K562 (cell line): ENCODE data around the gene ESR2. TPM values are rescaled to one million over a fixed set of nuclear protein-coding genes. Genes with fewer than 3 reads are reported as not detected.

Experiments
- ATAC-seq: fragments of 200-7000 bp; cut with Tn5 transposase; 3 replicates; pipeline ENCODE4 v1.9.1; 2020; ENCODE audit warnings: moderate library complexity
- BruUV-seq: library from RNA; stranded (reverse); fragments of 400-500 nt; replicated peaks from 2 replicates; lab custom pipeline; 2021; lab: Mats Ljungman, UMichigan
- CTCF ChIA-PET: fragments of 300-600 bp; formaldehyde crosslinking; extraction: SDS; loops from one replicate; lab custom pipeline; 2021; ENCODE audit warnings: low intra/inter-chr PET ratio; lab: Yijun Ruan, JAX
- POLR2A ChIA-PET: fragments of 300-600, 350-650 bp; sonication (Branson Sonifier 250); formaldehyde crosslinking; extraction: SDS; loops from one replicate; lab custom pipeline; 2021; ENCODE audit warnings: antibody characterized with exemption, inconsistent platforms; lab: Yijun Ruan, JAX
- DNase-seq, 4 experiments: peaks; one replicate each; pipeline versions ENCODE4 v3.0.0 to v3.0.0-alpha.2; 2011 to 2018; ENCODE audit warnings: low spot score in 3 of 4, mixed read lengths in 3 of 4; ENCODE audit errors: extremely low read depth in 1 of 4
- FAIRE-seq: peaks from 2 replicates; lab custom pipeline; 2011; peaks lifted over from hg19 to GRCh38; lab: Jason Lieb, UNC
- H2AFZ ChIP-seq: 2 replicates; pipeline ENCODE4 v1.6.0; 2011; ENCODE audit warnings: low read depth, low read length, control low read depth, inconsistent platforms
- H3K27ac ChIP-seq: fragments of 200-600 bp; 3 replicates; pipeline ENCODE4 v1.8.0; 2011; ENCODE audit warnings: low read depth, mild to moderate bottlenecking, control low read depth, inconsistent platforms, low read length, moderate library complexity, mixed read lengths; ENCODE audit errors: extremely low read depth
- H3K27me3 ChIP-seq, 2 experiments: fragments of 300-600 bp in 1 of 2; 2 replicates in 1 of 2; 3 replicates in 1 of 2; pipeline versions ENCODE4 v1.6.0 to v1.8.0; 2011; ENCODE audit warnings: inconsistent platforms in 2 of 2, low read length in 2 of 2, mild to moderate bottlenecking in 1 of 2, mixed read lengths in 1 of 2, moderate library complexity in 1 of 2; ENCODE audit not compliant: control insufficient read depth in 2 of 2, insufficient read depth in 2 of 2
- H3K36me3 ChIP-seq: fragments of 300-600 bp; 3 replicates; pipeline ENCODE4 v1.8.0; 2011; ENCODE audit warnings: mild to moderate bottlenecking, low read length, inconsistent platforms; ENCODE audit not compliant: control insufficient read depth, insufficient read depth
- H3K4me1 ChIP-seq, 2 experiments: fragments of 200-600 bp in 1 of 2; replicated peaks in 1 of 2; 2 replicates in 1 of 2; 3 replicates in 1 of 2; pipeline versions ENCODE4 v1.5.1 to v1.8.0; 2011; ENCODE audit warnings: inconsistent platforms in 2 of 2, low read length in 2 of 2, mild to moderate bottlenecking in 1 of 2, mixed read lengths in 1 of 2, moderate library complexity in 1 of 2; ENCODE audit not compliant: control insufficient read depth in 2 of 2, insufficient read depth in 2 of 2
- H3K4me2 ChIP-seq: 2 replicates; pipeline ENCODE4 v1.6.1; 2011; ENCODE audit warnings: low read length, control low read depth, inconsistent platforms, mixed read lengths; ENCODE audit not compliant: insufficient read depth
- H3K4me3 ChIP-seq: fragments of 200-600 bp; sonication (generic), shearing (Covaris generic); 2 replicates; pipeline ENCODE4 v1.5.1; 2016; ENCODE audit warnings: control low read depth, inconsistent platforms
- H3K79me2 ChIP-seq: fragments of 200-600 bp; 3 replicates; pipeline ENCODE4 v1.8.0; 2011; ENCODE audit warnings: low read length, inconsistent platforms; ENCODE audit not compliant: control insufficient read depth, insufficient read depth
- H3K9ac ChIP-seq, 2 experiments: 2 replicates each; pipeline versions ENCODE4 v1.6.0 to v1.6.1; 2011; ENCODE audit warnings: low read depth in 2 of 2, low read length in 2 of 2, control low read depth in 1 of 2, inconsistent platforms in 1 of 2, mild to moderate bottlenecking in 1 of 2, mixed read lengths in 1 of 2; ENCODE audit not compliant: insufficient read depth in 1 of 2
- H3K9me1 ChIP-seq: one replicate; pipeline ENCODE4 v1.6.0; 2011; ENCODE audit warnings: inconsistent platforms, mild to moderate bottlenecking, low read length, moderate library complexity; ENCODE audit not compliant: control insufficient read depth, insufficient read depth
- H3K9me3 ChIP-seq: replicated peaks from 2 replicates; pipeline ENCODE4 v1.5.1; 2011; ENCODE audit warnings: low read depth, low read length, inconsistent platforms; ENCODE audit not compliant: control insufficient read depth, insufficient read depth
- H4K20me1 ChIP-seq: replicated peaks from 2 replicates; pipeline ENCODE4 v1.6.1; 2011; ENCODE audit warnings: low read length, inconsistent platforms, mixed read lengths; ENCODE audit not compliant: control insufficient read depth, insufficient read depth
- ATF7 ChIP-seq: fragments of 450-650 bp; IDR thresholded peaks from 2 replicates; pipeline ENCODE4 v1.7.1; 2014; ENCODE audit warnings: mild to moderate bottlenecking, moderate library complexity
- CBFA2T2 ChIP-seq: fragments of 450-650 bp; conservative IDR thresholded peaks from 2 replicates; pipeline ENCODE4 v1.6.1; 2017; ENCODE audit warnings: mild to moderate bottlenecking
- EZH2 ChIP-seq: IDR thresholded peaks from 2 replicates; pipeline ENCODE4 v1.6.1; 2012; ENCODE audit warnings: low read depth, mild to moderate bottlenecking, inconsistent platforms, low read length, borderline replicate concordance
- JUND ChIP-seq, 2 experiments: IDR thresholded peaks; 2 replicates in 1 of 2; 3 replicates in 1 of 2; pipeline ENCODE4 v1.6.1; 2011; ENCODE audit warnings: borderline replicate concordance in 2 of 2, low read depth in 2 of 2, low read length in 2 of 2, improper control_type of control experiment in 1 of 2, missing biosample characterization in 1 of 2, missing genetic modification characterization in 1 of 2, missing genetic modification reagents in 1 of 2
- MCM7 ChIP-seq, 2 experiments: fragments of 450-650 bp; IDR thresholded peaks; 2 replicates each; pipeline ENCODE4 v1.6.1; 2016 to 2018
- MNT ChIP-seq, 2 experiments: fragments of 450-650 bp; conservative IDR thresholded peaks; 2 replicates each; pipeline ENCODE4 v1.6.1; 2017; ENCODE audit warnings: mild to moderate bottlenecking in 2 of 2, moderate library complexity in 2 of 2
- POLR2A ChIP-seq: fragments of 450-650 bp; conservative IDR thresholded peaks from 2 replicates; pipeline ENCODE4 v1.6.1; 2016
- PTBP1 ChIP-seq: fragments of 200-400 bp; formaldehyde crosslinking; IDR thresholded peaks from 2 replicates; pipeline ENCODE4 v1.6.1; 2017; ENCODE audit warnings: low read depth, low read length
- STAT5B ChIP-seq: fragments of 250-450 bp; sonication (Bioruptor Pico); IDR thresholded peaks from 2 replicates; pipeline ENCODE4 v1.8.0; 2021; ENCODE audit warnings: mild to moderate bottlenecking, inconsistent platforms
- ZBTB40 ChIP-seq, 2 experiments: fragments of 450-650 bp in 1 of 2; sonication (generic) in 1 of 2; formaldehyde crosslinking in 1 of 2; IDR thresholded peaks; 2 replicates each; pipeline versions ENCODE4 v1.7.1 to v1.9.0; 2016 to 2022; ENCODE audit warnings: inconsistent platforms in 1 of 2, mild to moderate bottlenecking in 1 of 2, missing genetic modification reagents in 1 of 2
- ZNF239 ChIP-seq: fragments of 250-450 bp; sonication (Bioruptor Pico); IDR thresholded peaks from 2 replicates; pipeline ENCODE4 v1.4.0; 2020; ENCODE audit warnings: mild to moderate bottlenecking
- ZNF551 ChIP-seq: fragments of 250-450 bp; sonication (Bioruptor Pico); IDR thresholded peaks from 2 replicates; pipeline ENCODE4 v1.5.0; 2021; ENCODE audit warnings: mild to moderate bottlenecking, moderate library complexity
- ZNF699 ChIP-seq: fragments of 250-450 bp; sonication (Bioruptor Pico); IDR thresholded peaks from 2 replicates; pipeline ENCODE4 v1.8.0; 2021; ENCODE audit warnings: mild to moderate bottlenecking, moderate library complexity; ENCODE audit not compliant: insufficient replicate concordance
- WGBS: fragments of 100-300 bp; shearing (Covaris generic); methylation state at CpG from one replicate; pipeline ENCODE4 v1.1.6; 2016; ENCODE audit warnings: low coverage, mixed read lengths; ENCODE audit not compliant: insufficient coverage; ENCODE audit errors: missing lambda C conversion rate; 5-methylcytosine and 5-hydroxymethylcytosine counted together
- in situ Hi-C: fragments of 300-500 bp; cut with MboI; formaldehyde crosslinking; loops from 4 replicates; pipeline ENCODE4 v1.15.0; 2018; ENCODE audit warnings: inconsistent platforms, mixed read lengths
- intact Hi-C: fragments of 100-400 bp; cut with micrococcal nuclease; formaldehyde crosslinking; loops from 2 replicates; pipeline ENCODE4 v1.14.2; 2022
- polyA plus RNA-seq, 8 experiments: library from polyadenylated mRNA; depleted of rRNA in 4 of 8; stranded (reverse) in 5 of 8; unstranded in 3 of 8; fragments of >200 nt; fragmentation: Nextera tagmentation in 2 of 8; fragmentation: Illumina TruSeq in 1 of 8; extraction: Ambion mirVana in 2 of 8; extraction: Trizol in 1 of 8; gene quantifications; 2 replicates each; pipeline versions ENCODE4 v1.2.1 to v1.2.3, GENCODE V29; 2011 to 2014; ENCODE audit warnings: inconsistent platforms in 1 of 8, missing spikeins in 1 of 8
- total RNA-seq, 7 experiments: library from RNA; depleted of rRNA in 6 of 7; stranded (reverse); fragments of >200 nt in 6 of 7; fragmentation: Illumina TruSeq in 2 of 7; extraction: Trizol in 2 of 7; gene quantifications; 2 replicates each; pipeline versions ENCODE4 v1.2.1 to v1.2.3, GENCODE V29; 2011 to 2021; ENCODE audit warnings: low replicate concordance in 1 of 7

The ESR2 gene
- total and polyA plus RNA-seq, 9 of the 15 experiments (the other 6 are each of a cell fraction or from before 2014, with no cell fraction given) = 0.07 to 3.8 (median 2.0) TPM

- Histone ChIP-seq H3K4me3 (no peak overlapping the region), H3K27me3 (peaks cover 0 to 19% of the 10 kb centered on the region in 2 experiments; a peak in 2 of 5 replicates), H3K4me2 (no peak overlapping the region), H4K20me1 (no peaks in the 10 kb centered on the region), H3K9ac (no peak overlapping the region), H3K79me2 (no peaks in the 10 kb centered on the region), H3K4me1 (no peaks in the 10 kb centered on the region), H2AFZ (no peak overlapping the region), H3K9me3 (no peaks in the 10 kb centered on the region)
- intact Hi-C loops = no loop called here
- BruUV-seq = no TSS peak
- ATAC-seq (no peak), FAIRE-seq (no peak), DNase-seq (no peak)
- 0% methylated on average over 2 of the region's 2 CpGs for WGBS
- CTCF ChIA-PET = no interaction called here
- TF ChIP-seq ZNF239 (CRISPR knock-in tag) (no peak), ATF7 (no peak), MNT (conservative IDR thresholded peaks at IDR 0.05) (no peak), JUND (IDR thresholded peaks at IDR 0.05; ENCODE audit: borderline replicate concordance, low read depth, low read length) (no peak), JUND (tag; IDR thresholded peaks at IDR 0.05; ENCODE audit: borderline replicate concordance, low read depth, low read length) (no peak), ZBTB40 (IDR thresholded peaks at IDR 0.05) (no peak), ZBTB40 (CRISPR knock-in tag; IDR thresholded peaks at IDR 0.05) (no peak), STAT5B (CRISPR knock-in tag) (no peak), MCM7 (IDR thresholded peaks at IDR 0.05) (no peak), ZNF551 (CRISPR knock-in tag) (no peak), CBFA2T2 (no peak), POLR2A (no peak), PTBP1 (no peak), EZH2 (no peak), ZNF699 (CRISPR knock-in tag) (no peak)
- TF ChIP-seq, all 486 proteins: peak for 0
- POLR2A ChIA-PET = interaction anchor here (0.6 kb wide), 1 partner anchor 11 kb away, joined by 3 read pairs; no protein-coding TSS in a partner anchor
- in situ Hi-C loops = no loop called here
- Histone ChIP-seq H3K36me3 (no peaks in the 10 kb centered on the region), H3K9me1 (no peaks in the 10 kb centered on the region), H3K27ac (no peak overlapping the region)
Measured at GRCh38 chr14:64125270-64125669, 168.9 kb downstream of the ESR2 start.
